CD4-positive, CD25-positive, alpha-beta regulatory T cell (primary cell): Measurements from ENCODE around the gene NMS. TPM values are rescaled to one million over a fixed set of nuclear protein-coding genes. Genes with fewer than 3 reads are reported as not detected.

Experiments
- ATAC-seq, 2 donors: fragments of 150-1000 bp; cut with Tn5 transposase; one replicate each; pipeline ENCODE4 v1.10.0; 2021; ENCODE audit warnings: low read depth in 2 of 2, moderate number of reproducible peaks in 2 of 2, moderate library complexity in 1 of 2
- DNase-seq, 3 donors: peaks; one replicate each; pipeline versions ENCODE4 v3.0.0 to v3.0.0-alpha.2; 2012 to 2022; ENCODE audit warnings: mixed read lengths in 1 of 3
- H3K27ac ChIP-seq: one replicate; pipeline ENCODE4 v1.7.0; 2013; ENCODE audit warnings: mild to moderate bottlenecking, low read length; ENCODE audit not compliant: insufficient read depth, poor library complexity, severe bottlenecking
- H3K27me3 ChIP-seq: one replicate; pipeline ENCODE4 v1.7.0; 2013; ENCODE audit warnings: low read length; ENCODE audit not compliant: control insufficient read depth, insufficient read depth
- H3K36me3 ChIP-seq: one replicate; pipeline ENCODE4 v1.7.0; 2013; ENCODE audit warnings: mild to moderate bottlenecking, low read length, moderate library complexity; ENCODE audit not compliant: control insufficient read depth, insufficient read depth
- H3K4me1 ChIP-seq: 2 replicates; pipeline ENCODE4 v1.7.0; 2013; ENCODE audit warnings: mild to moderate bottlenecking, low read length; ENCODE audit not compliant: insufficient read depth, control insufficient read depth, poor library complexity, severe bottlenecking
- H3K4me3 ChIP-seq: one replicate; pipeline ENCODE4 v1.7.0; 2013; ENCODE audit warnings: low read depth, mild to moderate bottlenecking, low read length, moderate library complexity
- H3K9me3 ChIP-seq, 2 experiments: 1 replicate in 1 of 2; 2 replicates in 1 of 2; pipeline ENCODE4 v1.7.0; 2013; ENCODE audit warnings: low read length in 2 of 2, mild to moderate bottlenecking in 1 of 2, moderate library complexity in 1 of 2; ENCODE audit not compliant: control insufficient read depth in 2 of 2
- H3K27ac Mint-ChIP-seq, 3 donors: one replicate each; pipeline ENCODE4 v1.8.0; 2020 to 2022; ENCODE audit warnings: mild to moderate bottlenecking in 3 of 3, mixed read lengths in 3 of 3, moderate library complexity in 2 of 3
- H3K27me3 Mint-ChIP-seq: one replicate; pipeline ENCODE4 v1.8.0; 2022; ENCODE audit warnings: mild to moderate bottlenecking, mixed read lengths
- H3K36me3 Mint-ChIP-seq: one replicate; pipeline ENCODE4 v1.8.0; 2020; ENCODE audit warnings: mixed read lengths
- H3K4me1 Mint-ChIP-seq, 4 donors: one replicate each; pipeline ENCODE4 v1.8.0; 2020 to 2022; ENCODE audit warnings: mixed read lengths in 4 of 4, mild to moderate bottlenecking in 1 of 4
- H3K4me3 Mint-ChIP-seq, 4 donors: one replicate each; pipeline ENCODE4 v1.8.0; 2020 to 2022; ENCODE audit warnings: mild to moderate bottlenecking in 4 of 4, mixed read lengths in 4 of 4, moderate library complexity in 3 of 4
- H3K9me3 Mint-ChIP-seq, 7 donors: one replicate each; pipeline ENCODE4 v1.8.0; 2020 to 2022; ENCODE audit warnings: mixed read lengths in 7 of 7, mild to moderate bottlenecking in 3 of 7, moderate library complexity in 2 of 7
- polyA plus RNA-seq, 4 donors: library from polyadenylated mRNA; unstranded; fragments of 300-500 nt; fragmentation: Illumina TruSeq; gene quantifications; one replicate each; pipeline ENCODE4 v1.2.3, GENCODE V29; 2021
- total RNA-seq: library from RNA; stranded (reverse); gene quantifications from one replicate; pipeline ENCODE4 v1.2.3, GENCODE V29; 2022

NMS gene
- total and polyA plus RNA-seq, 5 donors from 2014 or later = not detected

- H3K27me3 ChIP-seq = no peaks in the 10 kb centered on the region
- H3K36me3 ChIP-seq = no peaks in the 10 kb centered on the region
- H3K27me3 Mint-ChIP-seq = peaks cover 12% of the 10 kb centered on the region
These were observed 52.1 kb downstream of the NMS start for GRCh38 chr2:100522430-100522829.

GRCh38 chr2:100524331-100524730 lies 54.0 kb downstream of the NMS start:
- H3K27ac ChIP-seq = no peak overlapping the region
- Mint-ChIP-seq H3K9me3 (peaks cover 0 to 4% (median 0%) of the 10 kb centered on the region in 7 donors), H3K36me3 (no peaks in the 10 kb centered on the region), H3K4me3 (no peak overlapping the region), H3K27me3 (peaks cover 4% of the 10 kb centered on the region), H3K27ac (no peak overlapping the region), H3K4me1 (no peaks in the 10 kb centered on the region)
- H3K4me1 ChIP-seq = no peaks in the 10 kb centered on the region
- no peaks in the 10 kb centered on the region for H3K9me3 ChIP-seq
- ATAC-seq (no peak), DNase-seq (no peak)
- H3K4me3 ChIP-seq = no peak overlapping the region
- no peaks in the 10 kb centered on the region for H3K36me3 ChIP-seq
- H3K27me3 ChIP-seq = no peaks in the 10 kb centered on the region

More at GRCh38 chr2:100522430-100522829, 52.1 kb downstream of the NMS start:
- ATAC-seq (no peak), DNase-seq (no peak)
- no peak overlapping the region for H3K27ac Mint-ChIP-seq
- Histone ChIP-seq H3K4me3 (no peak overlapping the region), H3K4me1 (no peaks in the 10 kb centered on the region), H3K27ac (no peak overlapping the region), H3K9me3 (no peaks in the 10 kb centered on the region)
- H3K9me3 Mint-ChIP-seq = peaks cover 0 to 5% (median 0%) of the 10 kb centered on the region in 7 donors
- H3K4me1 Mint-ChIP-seq = no peaks in the 10 kb centered on the region
- H3K4me3 Mint-ChIP-seq = no peak overlapping the region
- no peaks in the 10 kb centered on the region for H3K36me3 Mint-ChIP-seq

DNA sequence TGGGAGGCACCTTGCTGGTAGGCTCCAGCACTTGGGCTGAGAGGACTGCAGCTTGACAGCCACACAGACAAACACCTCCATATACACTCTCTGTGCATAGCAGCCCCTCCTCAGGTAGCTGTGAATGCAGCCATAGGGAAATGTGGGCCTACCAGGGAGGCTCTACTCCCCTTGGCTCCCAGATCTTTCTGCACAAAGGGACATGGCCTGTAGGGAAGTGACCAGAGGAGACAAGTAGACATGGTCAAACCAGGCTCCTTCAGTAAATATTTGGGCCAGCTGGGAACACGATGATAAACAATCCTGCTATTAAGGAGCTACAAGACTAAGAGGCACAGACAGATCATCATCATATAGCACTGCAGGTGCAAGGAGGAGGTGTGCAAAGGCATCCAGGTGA lies 56.6 kb downstream of the NMS start:
- H3K4me3 ChIP-seq = no peak overlapping the region
- DNase-seq = no peak
- H3K36me3 ChIP-seq = no peaks in the 10 kb centered on the region
- Mint-ChIP-seq H3K4me1 (no peaks in the 10 kb centered on the region), H3K27me3 (peaks cover 4% of the 10 kb centered on the region), H3K36me3 (no peaks in the 10 kb centered on the region), H3K27ac (no peak overlapping the region), H3K9me3 (peaks cover 0 to 3% (median 0%) of the 10 kb centered on the region in 7 donors), H3K4me3 (no peak overlapping the region)
- H3K4me1 ChIP-seq = no peaks in the 10 kb centered on the region
- no peak for ATAC-seq
- H3K9me3 ChIP-seq = no peaks in the 10 kb centered on the region
- H3K27ac ChIP-seq = no peak overlapping the region
- no peaks in the 10 kb centered on the region for H3K27me3 ChIP-seq

DNA sequence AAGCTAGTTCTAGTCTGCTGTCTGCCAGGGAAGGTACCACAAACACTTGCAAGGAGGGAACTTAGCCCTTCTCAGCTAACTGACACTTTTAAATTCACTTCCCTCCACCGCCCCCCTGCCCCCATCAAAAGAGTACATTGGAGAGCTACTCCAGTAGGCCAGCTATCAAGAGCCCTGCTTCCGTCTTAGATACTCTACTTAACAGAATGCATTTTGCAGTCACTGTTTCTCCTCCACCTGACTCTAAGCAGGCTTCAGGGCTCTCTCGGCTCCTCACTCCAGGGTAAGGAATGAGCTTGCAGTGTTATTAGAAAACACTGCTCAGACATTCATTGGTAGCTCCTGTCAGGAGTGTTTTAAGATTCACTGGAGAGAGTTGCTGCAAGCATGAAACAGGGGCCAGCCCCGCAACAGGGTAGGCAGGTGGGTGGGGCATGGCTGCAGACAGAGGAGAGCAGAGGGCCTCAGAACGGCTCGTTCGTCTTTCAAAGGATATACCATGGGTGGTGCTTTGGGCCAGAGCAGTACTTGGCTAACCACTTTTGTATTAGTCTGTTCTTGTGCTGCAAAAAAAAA lies 57.2 kb downstream of the NMS start:
- Histone ChIP-seq H3K27me3 (no peaks in the 10 kb centered on the region), H3K36me3 (no peaks in the 10 kb centered on the region), H3K4me1 (no peaks in the 10 kb centered on the region), H3K4me3 (no peak overlapping the region), H3K27ac (no peak overlapping the region), H3K9me3 (no peaks in the 10 kb centered on the region)
- Mint-ChIP-seq H3K9me3 (peaks cover 0 to 3% (median 0%) of the 10 kb centered on the region in 7 donors), H3K27me3 (peaks cover 4% of the 10 kb centered on the region), H3K36me3 (no peaks in the 10 kb centered on the region), H3K4me1 (no peaks in the 10 kb centered on the region), H3K27ac (peak overlapping the region in 1 of 3 donors; percentile 5), H3K4me3 (no peak overlapping the region)
- DNase-seq (no peak), ATAC-seq (no peak)

GRCh38 chr2:100529176-100529575 lies 58.9 kb downstream of the NMS start:
- Mint-ChIP-seq H3K27ac (no peak overlapping the region), H3K9me3 (no peaks in the 10 kb centered on the region), H3K4me1 (no peaks in the 10 kb centered on the region), H3K36me3 (no peaks in the 10 kb centered on the region), H3K4me3 (no peak overlapping the region), H3K27me3 (peaks cover 2% of the 10 kb centered on the region)
- H3K27ac ChIP-seq = no peak overlapping the region
- no peaks in the 10 kb centered on the region for H3K4me1 ChIP-seq
- no peaks in the 10 kb centered on the region for H3K36me3 ChIP-seq
- no peak for ATAC-seq
- no peaks in the 10 kb centered on the region for H3K27me3 ChIP-seq
- DNase-seq = no peak
- no peaks in the 10 kb centered on the region for H3K9me3 ChIP-seq
- H3K4me3 ChIP-seq = no peak overlapping the region

DNA sequence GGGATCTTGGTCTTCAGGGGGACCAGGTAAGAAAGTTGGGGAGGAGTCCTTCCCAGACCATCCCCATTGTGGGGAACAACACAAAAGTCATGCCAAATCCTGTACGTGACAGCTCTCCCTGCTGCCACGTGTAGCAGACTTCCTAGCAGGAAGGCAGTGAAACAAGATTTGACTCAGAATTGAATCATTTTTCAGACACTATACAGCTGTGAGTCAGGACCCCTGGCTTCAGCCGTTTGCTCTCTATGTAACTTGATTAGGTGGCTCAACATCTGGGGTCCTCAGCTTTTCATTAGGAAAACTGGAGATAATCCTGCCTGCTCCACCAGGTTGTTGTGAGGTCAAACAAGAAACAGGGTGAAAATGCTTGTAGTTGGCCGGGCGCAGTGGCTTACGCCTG lies 59.6 kb downstream of the NMS start:
- Mint-ChIP-seq H3K27me3 (no peaks in the 10 kb centered on the region), H3K27ac (no peak overlapping the region), H3K4me1 (no peaks in the 10 kb centered on the region), H3K36me3 (no peaks in the 10 kb centered on the region), H3K9me3 (no peaks in the 10 kb centered on the region), H3K4me3 (no peak overlapping the region)
- DNase-seq (no peak), ATAC-seq (no peak)
- Histone ChIP-seq H3K36me3 (no peaks in the 10 kb centered on the region), H3K4me1 (no peaks in the 10 kb centered on the region), H3K27me3 (no peaks in the 10 kb centered on the region), H3K4me3 (no peak overlapping the region), H3K27ac (no peak overlapping the region), H3K9me3 (no peaks in the 10 kb centered on the region)

Other genes starting within 250 kb of the NMS start
- gene LONRF2, start 148.0 kb upstream of the NMS start, total RNA-seq = 0.42 TPM
- gene LONRF2, start 148.0 kb upstream of the NMS start, polyA plus RNA-seq = not detected
- 0.81 TPM for gene CHST10, start 52.8 kb upstream of the NMS start, total RNA-seq
- gene CHST10, start 52.8 kb upstream of the NMS start, polyA plus RNA-seq = under 1 TPM in 2 of 4 donors, not detected in 2; 0.20 to 0.75 TPM
- 45.2 TPM for gene PDCL3, start 92.5 kb downstream of the NMS start, total RNA-seq
- 10 to 100 TPM; 52.1 to 62.5 (median 58.1) TPM for gene PDCL3, start 92.5 kb downstream of the NMS start, polyA plus RNA-seq